Astrocyte (in vitro differentiated cells and primary cell): ENCODE measurements around the gene ELOVL7. TPM values are rescaled to one million over a fixed set of nuclear protein-coding genes. Genes with fewer than 3 reads are reported as not detected.

Source experiments
- DNase-seq: peaks from one replicate; pipeline ENCODE4 v3.0.0-alpha.2; 2010; ENCODE audit warnings: low read depth
- FAIRE-seq: peaks from 2 replicates; lab custom pipeline; 2011; peaks lifted over from hg19 to GRCh38; lab: Jason Lieb, UNC
- H2AFZ ChIP-seq: 2 replicates; pipeline ENCODE4 v1.6.0; 2012; ENCODE audit warnings: low read depth, low read length, inconsistent platforms
- H3K27ac ChIP-seq: 2 replicates; pipeline ENCODE4 v1.5.1; 2011; ENCODE audit warnings: low read depth, low read length, inconsistent platforms
- H3K27me3 ChIP-seq: 2 replicates; pipeline ENCODE4 v1.6.0; 2011; ENCODE audit warnings: low read length, inconsistent platforms; ENCODE audit not compliant: insufficient read depth
- H3K36me3 ChIP-seq: 2 replicates; pipeline ENCODE4 v1.5.1; 2011; ENCODE audit warnings: low read length, inconsistent platforms; ENCODE audit not compliant: insufficient read depth
- H3K4me1 ChIP-seq: 2 replicates; pipeline ENCODE4 v1.5.1; 2011; ENCODE audit warnings: low read length, inconsistent platforms; ENCODE audit not compliant: insufficient read depth
- H3K4me2 ChIP-seq: 2 replicates; pipeline ENCODE4 v1.6.0; 2012; ENCODE audit warnings: low read length, inconsistent platforms
- H3K4me3 ChIP-seq: 2 replicates; pipeline ENCODE4 v1.5.1; 2011; ENCODE audit warnings: low read depth, mild to moderate bottlenecking, low read length, inconsistent platforms; ENCODE audit not compliant: insufficient read depth
- H3K79me2 ChIP-seq: 2 replicates; pipeline ENCODE4 v1.6.0; 2012; ENCODE audit warnings: mild to moderate bottlenecking, low read length, inconsistent platforms; ENCODE audit not compliant: insufficient read depth
- H3K9ac ChIP-seq: 2 replicates; pipeline ENCODE4 v1.6.0; 2012; ENCODE audit warnings: mild to moderate bottlenecking, low read length, inconsistent platforms
- H3K9me3 ChIP-seq: 2 replicates; pipeline ENCODE4 v1.5.1; 2012; ENCODE audit warnings: low read depth, mild to moderate bottlenecking, low read length, inconsistent platforms; ENCODE audit not compliant: insufficient read depth
- H4K20me1 ChIP-seq: 2 replicates; pipeline ENCODE4 v1.6.0; 2012; ENCODE audit warnings: low read length, inconsistent platforms; ENCODE audit not compliant: insufficient read depth
- H3K27ac Mint-ChIP-seq: one replicate; pipeline ENCODE4 v1.8.0; 2021; ENCODE audit warnings: mild to moderate bottlenecking, mixed read lengths; ENCODE audit not compliant: unreplicated experiment
- H3K27me3 Mint-ChIP-seq: one replicate; pipeline ENCODE4 v1.8.0; 2021; ENCODE audit warnings: low read depth, mixed read lengths; ENCODE audit not compliant: unreplicated experiment
- H3K36me3 Mint-ChIP-seq: one replicate; pipeline ENCODE4 v1.8.0; 2021; ENCODE audit warnings: low read depth, mixed read lengths; ENCODE audit not compliant: unreplicated experiment
- H3K4me1 Mint-ChIP-seq: one replicate; pipeline ENCODE4 v1.8.0; 2021; ENCODE audit warnings: low read depth, mixed read lengths; ENCODE audit not compliant: unreplicated experiment
- H3K4me3 Mint-ChIP-seq: one replicate; pipeline ENCODE4 v1.8.0; 2021; ENCODE audit warnings: mild to moderate bottlenecking, moderate library complexity, mixed read lengths; ENCODE audit not compliant: unreplicated experiment
- H3K9me3 Mint-ChIP-seq: one replicate; pipeline ENCODE4 v1.8.0; 2021; ENCODE audit warnings: mild to moderate bottlenecking, mixed read lengths; ENCODE audit not compliant: unreplicated experiment
- EZH2 ChIP-seq: IDR thresholded peaks from 2 replicates; pipeline ENCODE4 v1.6.1; 2012; ENCODE audit warnings: mild to moderate bottlenecking, low read length, inconsistent platforms; ENCODE audit not compliant: insufficient read depth
- total RNA-seq: library from RNA; stranded (reverse); gene quantifications from 2 replicates; pipeline ENCODE4 v1.2.1, GENCODE V29; 2021
- TF ChIP-seq, protein P1 (sequence below): IDR thresholded peaks from 2 replicates; pipeline ENCODE4 v1.5.1; 2011; ENCODE audit warnings: low read depth, mild to moderate bottlenecking, inconsistent platforms, low read length, moderate library complexity; ENCODE audit not compliant: insufficient read depth

ELOVL7 gene
- total RNA-seq, 1 donor from 2014 or later: 1.0 TPM

DNA sequence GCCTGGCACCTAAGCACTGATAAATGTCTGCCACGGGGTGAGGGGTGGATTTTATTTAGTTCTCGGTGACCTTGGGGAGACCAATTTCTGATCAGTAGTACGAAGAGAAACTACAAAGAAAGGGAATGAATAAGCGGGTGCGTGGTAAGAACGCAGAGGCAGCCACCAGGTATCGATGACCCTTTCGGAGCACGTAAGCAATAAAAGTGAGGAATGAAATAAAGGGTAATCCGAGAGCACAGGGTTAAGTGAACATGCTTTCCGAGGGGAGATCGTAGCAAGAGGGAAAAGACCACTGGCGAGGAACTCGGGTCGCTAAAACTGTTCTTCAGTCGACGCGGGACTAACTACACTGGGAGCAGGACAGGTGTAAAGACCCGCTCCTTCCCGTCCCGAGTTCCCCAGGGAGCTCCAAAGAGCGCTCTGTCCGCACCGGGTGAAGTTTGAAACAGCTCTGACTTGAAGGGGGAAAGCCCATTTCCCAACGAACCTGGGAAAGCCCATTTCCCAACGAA lies 1.1 kb downstream of the ELOVL7 start:
- Mint-ChIP-seq H3K27me3 (peaks cover 34% of the 10 kb centered on the region), H3K4me1 (peaks cover 2% of the 10 kb centered on the region), H3K27ac (no peak overlapping the region), H3K4me3 (peak overlapping the region; percentile 89), H3K9me3 (no peaks in the 10 kb centered on the region), H3K36me3 (no peaks in the 10 kb centered on the region)
- FAIRE-seq (no peak), DNase-seq (no peak)
- H2AFZ ChIP-seq: peak overlapping the region; percentile 77
- peaks cover 10% of the 10 kb centered on the region for H3K4me1 ChIP-seq
- H3K9me3 ChIP-seq: no peaks in the 10 kb centered on the region
- H3K27ac ChIP-seq: no peak overlapping the region
- peak overlapping the region; percentile 58 for H3K9ac ChIP-seq
- no peaks in the 10 kb centered on the region for H4K20me1 ChIP-seq
- H3K79me2 ChIP-seq: no peaks in the 10 kb centered on the region
- peak overlapping the region; percentile 61 for H3K4me3 ChIP-seq
- no peaks in the 10 kb centered on the region for H3K36me3 ChIP-seq
- H3K4me2 ChIP-seq: peak overlapping the region; percentile 92
- TF ChIP-seq, protein P1, sequence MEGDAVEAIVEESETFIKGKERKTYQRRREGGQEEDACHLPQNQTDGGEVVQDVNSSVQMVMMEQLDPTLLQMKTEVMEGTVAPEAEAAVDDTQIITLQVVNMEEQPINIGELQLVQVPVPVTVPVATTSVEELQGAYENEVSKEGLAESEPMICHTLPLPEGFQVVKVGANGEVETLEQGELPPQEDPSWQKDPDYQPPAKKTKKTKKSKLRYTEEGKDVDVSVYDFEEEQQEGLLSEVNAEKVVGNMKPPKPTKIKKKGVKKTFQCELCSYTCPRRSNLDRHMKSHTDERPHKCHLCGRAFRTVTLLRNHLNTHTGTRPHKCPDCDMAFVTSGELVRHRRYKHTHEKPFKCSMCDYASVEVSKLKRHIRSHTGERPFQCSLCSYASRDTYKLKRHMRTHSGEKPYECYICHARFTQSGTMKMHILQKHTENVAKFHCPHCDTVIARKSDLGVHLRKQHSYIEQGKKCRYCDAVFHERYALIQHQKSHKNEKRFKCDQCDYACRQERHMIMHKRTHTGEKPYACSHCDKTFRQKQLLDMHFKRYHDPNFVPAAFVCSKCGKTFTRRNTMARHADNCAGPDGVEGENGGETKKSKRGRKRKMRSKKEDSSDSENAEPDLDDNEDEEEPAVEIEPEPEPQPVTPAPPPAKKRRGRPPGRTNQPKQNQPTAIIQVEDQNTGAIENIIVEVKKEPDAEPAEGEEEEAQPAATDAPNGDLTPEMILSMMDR: no peak
- TF ChIP-seq EZH2: no peak
- peaks cover 35% of the 10 kb centered on the region for H3K27me3 ChIP-seq

DNA sequence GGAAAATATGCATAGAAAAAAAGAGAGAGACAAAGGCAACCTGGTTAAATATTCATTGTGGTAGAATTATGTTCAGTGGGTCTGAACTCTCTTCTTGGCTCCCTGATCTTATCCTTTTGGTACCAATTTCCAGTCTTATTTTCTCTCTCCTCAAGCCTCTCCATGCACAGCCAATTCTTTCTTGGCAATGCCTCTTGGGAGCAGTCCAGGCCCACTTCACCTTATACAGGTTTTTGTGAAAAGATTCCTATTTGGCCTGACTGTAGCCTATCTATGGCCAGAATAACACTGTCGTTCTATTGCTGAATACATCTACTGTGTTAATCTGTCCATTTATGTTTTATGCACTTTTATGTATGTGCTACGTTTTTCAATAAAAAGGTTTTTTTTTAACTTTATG lies 2.7 kb downstream of the ELOVL7 start:
- H3K27me3 ChIP-seq: peaks cover 34% of the 10 kb centered on the region
- TF ChIP-seq EZH2: no peak
- TF ChIP-seq, protein P1: no peak
- no peaks in the 10 kb centered on the region for H3K36me3 Mint-ChIP-seq

DNA sequence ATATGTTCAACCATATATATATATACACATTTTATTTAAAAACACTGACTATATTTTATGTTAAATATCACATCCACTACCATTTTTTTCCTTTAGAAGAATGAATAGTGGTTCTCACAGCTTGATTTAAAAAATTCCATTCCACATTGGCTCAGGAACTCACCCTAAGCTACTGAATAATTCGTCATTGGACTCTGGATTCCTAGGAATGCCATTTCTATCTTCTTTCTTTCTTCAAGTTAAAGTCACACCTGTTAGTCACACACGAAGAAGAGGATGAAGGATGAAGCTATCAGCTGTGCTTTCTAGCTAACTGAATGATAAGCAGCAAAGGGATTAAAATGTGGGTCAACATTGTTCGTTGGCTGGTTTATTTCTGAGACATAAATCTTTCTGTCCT lies 7.9 kb downstream of the ELOVL7 start:
- H3K9me3 Mint-ChIP-seq: no peaks in the 10 kb centered on the region
- no peak overlapping the region for H3K4me2 ChIP-seq
- no peaks in the 10 kb centered on the region for H4K20me1 ChIP-seq
- no peak for FAIRE-seq
- H3K27me3 ChIP-seq: peaks cover 3% of the 10 kb centered on the region
- no peak overlapping the region for H3K9ac ChIP-seq
- H3K4me1 Mint-ChIP-seq: peaks cover 10% of the 10 kb centered on the region
- H3K79me2 ChIP-seq: no peaks in the 10 kb centered on the region
- no peaks in the 10 kb centered on the region for H3K36me3 Mint-ChIP-seq
- no peak for DNase-seq
- no peak overlapping the region for H2AFZ ChIP-seq
- no peak for TF ChIP-seq EZH2
- TF ChIP-seq, protein P1: no peak
- H3K27ac ChIP-seq: no peak overlapping the region
- H3K9me3 ChIP-seq: no peaks in the 10 kb centered on the region
- H3K4me1 ChIP-seq: no peaks in the 10 kb centered on the region
- H3K36me3 ChIP-seq: no peaks in the 10 kb centered on the region
- H3K27ac Mint-ChIP-seq: no peak overlapping the region
- H3K4me3 Mint-ChIP-seq: no peak overlapping the region
- peaks cover 2% of the 10 kb centered on the region for H3K27me3 Mint-ChIP-seq
- H3K4me3 ChIP-seq: no peak overlapping the region

More for the DNA sequence above, 2.7 kb downstream of the ELOVL7 start:
- DNase-seq: no peak
- no peak for FAIRE-seq
- Histone ChIP-seq H3K4me3 (no peak overlapping the region), H3K9me3 (no peaks in the 10 kb centered on the region), H2AFZ (no peak overlapping the region), H3K36me3 (no peaks in the 10 kb centered on the region), H3K9ac (no peak overlapping the region), H3K27ac (no peak overlapping the region), H3K4me1 (peaks cover 10% of the 10 kb centered on the region), H3K4me2 (no peak overlapping the region), H4K20me1 (no peaks in the 10 kb centered on the region), H3K79me2 (no peaks in the 10 kb centered on the region)
- peaks cover 31% of the 10 kb centered on the region for H3K27me3 Mint-ChIP-seq
- no peaks in the 10 kb centered on the region for H3K9me3 Mint-ChIP-seq
- no peak overlapping the region for H3K27ac Mint-ChIP-seq
- H3K4me1 Mint-ChIP-seq: peaks cover 2% of the 10 kb centered on the region
- H3K4me3 Mint-ChIP-seq: no peak overlapping the region
